ENCODE measurements around the gene BSCL2. TPM values are rescaled to one million over a fixed set of nuclear protein-coding genes. Genes with fewer than 3 reads are reported as not detected.
"Not testable (repeated sequence)": the region's sequence is repeated elsewhere in the genome, so short reads cannot be mapped to it uniquely, and the experiment has no call there.

Gene BSCL2
- total and polyA plus RNA-seq, 8 donors, result 30.3 to 151 (median 53.6) TPM

GRCh38 chr11:62677156-62677555 is 30.1 kb downstream of the BSCL2 start:
- FAIRE-seq, result no peak
- Histone ChIP-seq H3K27ac (no peak overlapping the region), H3K4me3 (no peak overlapping the region), H3K36me3 (peaks cover 0 to 4% (median 0%) of the 10 kb centered on the region in 3 donors), H3K9me3 (no peaks in the 10 kb centered on the region), H3K4me1 (peaks cover 11 to 23% (median 23%) of the 10 kb centered on the region in 3 donors), H3K27me3 (no peaks in the 10 kb centered on the region)
- intact Hi-C loops (cut with DNase I), result no loop called here
- no peak for DNase-seq
- WGBS, 2 donors, result 62 to 67% methylated on average over 6 of the region's 6 CpGs
- TF ChIP-seq CTCF (IDR thresholded peaks at IDR 0.05), result no peak
- ATAC-seq, result no peak

GRCh38 chr11:62676698-62677097 is 30.5 kb downstream of the BSCL2 start:
- Histone ChIP-seq H3K27ac (no peak overlapping the region), H3K9me3 (no peaks in the 10 kb centered on the region), H3K4me1 (peaks cover 11 to 23% (median 23%) of the 10 kb centered on the region in 3 donors), H3K27me3 (no peaks in the 10 kb centered on the region), H3K4me3 (no peak overlapping the region), H3K36me3 (peaks cover 0 to 4% (median 0%) of the 10 kb centered on the region in 3 donors)
- intact Hi-C loops (cut with DNase I), result no loop called here
- no peak for FAIRE-seq
- no peak for DNase-seq
- no peak for TF ChIP-seq CTCF (IDR thresholded peaks at IDR 0.05)
- 34 to 41% methylated on average over 6 of the region's 6 CpGs for WGBS, 2 donors
- no peak for ATAC-seq

DNA sequence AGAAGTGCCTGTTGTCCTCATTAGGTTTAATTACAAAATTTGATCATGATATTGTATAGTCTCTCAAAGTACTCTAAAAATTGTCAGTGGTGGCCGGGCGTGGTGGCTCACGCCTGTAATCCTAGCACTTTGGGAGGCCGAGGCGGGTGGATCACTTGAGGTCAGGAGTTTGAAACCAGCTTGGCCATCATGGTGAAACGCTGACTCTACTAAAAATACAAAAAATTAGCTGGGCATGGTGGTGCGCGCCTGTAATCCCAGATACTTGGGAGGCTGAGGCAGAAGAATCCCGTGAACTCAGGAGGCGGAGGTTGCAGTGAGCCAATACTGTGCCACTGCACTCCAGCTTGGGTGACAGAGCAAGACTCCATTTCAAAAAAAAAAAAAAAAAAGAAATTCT is 31.8 kb downstream of the BSCL2 start:
- H3K27ac ChIP-seq; H3K9me3 ChIP-seq; H3K36me3 ChIP-seq; H3K27me3 ChIP-seq; ATAC-seq; H3K4me3 ChIP-seq; FAIRE-seq; intact Hi-C loops (cut with DNase I); DNase-seq: not testable (repeated sequence)
- peaks cover 11 to 29% (median 28%) of the 10 kb centered on the region in 3 donors for H3K4me1 ChIP-seq
- WGBS, 2 donors, result 93% methylated on average over 10 of the region's 10 CpGs

GRCh38 chr11:62673196-62673525 is 34.1 kb downstream of the BSCL2 start:
- Histone ChIP-seq H3K4me3 (no peak overlapping the region), H3K27ac (no peak overlapping the region), H3K36me3 (peaks cover 0 to 4% (median 0%) of the 10 kb centered on the region in 3 donors), H3K4me1 (peaks cover 11 to 37% (median 27%) of the 10 kb centered on the region in 3 donors), H3K9me3 (no peaks in the 10 kb centered on the region), H3K27me3 (no peaks in the 10 kb centered on the region)
- ATAC-seq (no peak), FAIRE-seq (no peak), DNase-seq (no peak)
- TF ChIP-seq CTCF (IDR thresholded peaks at IDR 0.05), result no peak
- WGBS, 2 donors, result 53 to 61% methylated on average over 2 of the region's 2 CpGs
- intact Hi-C loops (cut with DNase I), result no loop called here

DNA sequence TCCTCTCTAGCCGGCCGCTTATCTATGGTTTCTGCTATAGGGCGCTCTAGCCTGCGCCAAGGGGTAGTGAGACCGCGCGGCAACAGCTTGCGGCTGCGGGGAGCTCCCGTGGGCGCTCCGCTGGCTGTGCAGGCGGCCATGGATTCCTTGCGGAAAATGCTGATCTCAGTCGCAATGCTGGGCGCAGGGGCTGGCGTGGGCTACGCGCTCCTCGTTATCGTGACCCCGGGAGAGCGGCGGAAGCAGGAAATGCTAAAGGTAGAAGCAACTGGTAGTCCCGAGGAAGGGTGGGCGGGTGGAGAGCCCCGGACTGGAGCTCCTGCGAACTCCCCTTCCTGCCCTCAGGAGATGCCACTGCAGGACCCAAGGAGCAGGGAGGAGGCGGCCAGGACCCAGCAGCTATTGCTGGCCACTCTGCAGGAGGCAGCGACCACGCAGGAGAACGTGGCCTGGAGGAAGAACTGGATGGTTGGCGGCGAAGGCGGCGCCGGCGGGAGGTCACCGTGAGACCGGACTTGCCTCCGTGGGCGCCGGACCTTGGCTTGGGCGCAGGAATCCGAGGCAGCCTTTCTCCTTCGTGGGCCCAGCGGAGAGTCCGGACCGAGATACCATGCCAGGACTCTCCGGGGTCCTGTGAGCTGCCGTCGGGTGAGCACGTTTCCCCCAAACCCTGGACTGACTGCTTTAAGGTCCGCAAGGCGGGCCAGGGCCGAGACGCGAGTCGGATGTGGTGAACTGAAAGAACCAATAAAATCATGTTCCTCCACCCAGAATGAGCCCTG is 35.4 kb downstream of the BSCL2 start, which contains the start of the genes LBHD1 and UQCC3:
Gene LBHD1 (minus strand): TSS at position 660 of the 782 bp plus-strand sequence. CDS start 2,236 bp downstream, outside the sequence.
Gene UQCC3 (plus strand): TSS at position 66 of the 782 bp plus-strand sequence. CDS start 73 bp downstream, at position 139.
- DNase-seq (peak; percentile 71 to 88 (median 78)), FAIRE-seq (no peak), ATAC-seq (peak; percentile 71 to 86 (median 84))
- WGBS, 2 donors, result 0 to 1% methylated on average over 55 to 59 of the region's 59 CpGs
- Histone ChIP-seq H3K27me3 (no peaks in the 10 kb centered on the region), H3K36me3 (peaks cover 0 to under 1% (median 0%) of the 10 kb centered on the region in 3 donors), H3K4me3 (peak within 1 kb of the TSS; percentile 72 to 95 (median 86)), H3K27ac (peak within 1 kb of the TSS; percentile 52 to 91 (median 83)), H3K4me1 (peaks cover 11 to 37% (median 30%) of the 10 kb centered on the region in 3 donors), H3K9me3 (no peaks in the 10 kb centered on the region)
- no peak for TF ChIP-seq CTCF (IDR thresholded peaks at IDR 0.05)
- intact Hi-C loops (cut with DNase I), result no loop called here
